ENCODE data around the gene GPR22. TPM values are rescaled to one million over a fixed set of nuclear protein-coding genes. Genes with fewer than 3 reads are reported as not detected.

GPR22 gene
- total RNA-seq, 1 experiment from 2014 or later = not detected

DNA sequence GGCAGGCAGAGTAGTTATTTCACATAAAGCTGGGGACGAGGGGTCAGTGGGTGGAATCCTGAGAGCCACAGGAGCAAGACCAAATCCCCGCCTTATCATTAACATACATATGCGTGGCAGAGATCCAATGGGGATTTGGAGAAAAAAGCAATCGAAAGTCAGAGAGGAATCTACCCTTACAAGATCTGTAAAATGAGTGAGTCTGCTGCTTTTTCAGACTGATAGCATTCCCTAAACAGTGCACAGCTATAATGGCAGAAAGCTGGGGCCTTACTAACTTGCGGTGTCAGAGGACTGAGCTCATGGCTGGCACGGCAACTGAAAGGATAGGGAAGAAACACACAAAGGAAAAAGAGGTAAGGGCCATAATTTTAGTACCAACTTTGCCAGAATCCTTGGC lies 25.0 kb downstream of the GPR22 start:
- peak overlapping the region in 1 of 3 experiments; percentile 24; a peak in 1 of 7 replicates for H3K27ac Mint-ChIP-seq
- Histone ChIP-seq H3K18ac (ENCODE audit: insufficient read length, low read depth, low read length) (no peak overlapping the region), H3T11ph (ENCODE audit: low read length) (no peak overlapping the region), H3K4ac (ENCODE audit: low read depth, low read length) (no peak overlapping the region), H3K27me3 (ENCODE audit: insufficient read depth, low read length) (no peaks in the 10 kb centered on the region), H4K91ac (ENCODE audit: insufficient read length, low read depth, low read length) (no peak overlapping the region), H3K23me2 (ENCODE audit: insufficient read length, low read depth, low read length, poor library complexity, severe bottlenecking) (no peaks in the 10 kb centered on the region), H3K4me1 (ENCODE audit: insufficient read depth, low read length) (no peaks in the 10 kb centered on the region), H3K79me1 (ENCODE audit: insufficient read depth, low read depth, low read length, poor library complexity, severe bottlenecking) (peaks cover 6% of the 10 kb centered on the region), H2AK5ac (ENCODE audit: insufficient read length, low read length) (no peak overlapping the region), H3K79me2 (ENCODE audit: insufficient read depth, low read length) (no peaks in the 10 kb centered on the region), H3K4me2 (ENCODE audit: insufficient read depth, insufficient read length, low read length) (no peak overlapping the region), H4K20me1 (ENCODE audit: control insufficient read depth, insufficient read depth, insufficient read length) (no peaks in the 10 kb centered on the region), H4K5ac (ENCODE audit: insufficient read length, low read depth, low read length) (no peak overlapping the region), H2BK15ac (ENCODE audit: low read depth, low read length) (no peak overlapping the region), H3K56ac (ENCODE audit: insufficient read length, low read depth, low read length) (no peak overlapping the region), H4K8ac (replicated peaks; ENCODE audit: insufficient read length, low read depth, low read length) (no peak overlapping the region), H3K27ac (ENCODE audit: insufficient read length, low read depth, low read length) (no peak overlapping the region), H2BK5ac (ENCODE audit: insufficient read length, low read length) (no peak overlapping the region), H3K9me3 (ENCODE audit: control insufficient read depth, low read depth, low read length) (no peaks in the 10 kb centered on the region), H2BK20ac (ENCODE audit: low read depth, low read length, poor library complexity, severe bottlenecking) (no peak overlapping the region), H3K23ac (ENCODE audit: insufficient read length, low read depth, low read length) (no peak overlapping the region), H3K14ac (ENCODE audit: insufficient read depth, low read length) (no peak overlapping the region), H2AFZ (ENCODE audit: low read length) (no peak overlapping the region), H3K9ac (ENCODE audit: extremely low read depth, insufficient read length, low read length) (no peak overlapping the region), H2BK12ac (ENCODE audit: insufficient read length, low read depth, low read length) (no peak overlapping the region), H2BK120ac (ENCODE audit: low read depth, low read length, poor library complexity, severe bottlenecking) (peak overlapping the region; percentile 36)
- WGBS (ENCODE audit: extremely low coverage, insufficient read length, low lambda C conversion rate) = no CpG with 5 or more reads among the region's 6 CpGs
- peaks cover 0 to 8% of the 10 kb centered on the region in 2 experiments; a peak in 3 of 4 replicates for H3K4me1 Mint-ChIP-seq
- TF ChIP-seq CTCF (conservative IDR thresholded peaks at IDR 0.05) = no peak
- peaks cover 0 to 7% (median 3%) of the 10 kb centered on the region in 3 experiments; a peak in 5 of 7 replicates for H3K36me3 Mint-ChIP-seq (ENCODE audit: insufficient read depth in 1 of 3, low read depth in 3 of 3)
- H3K9me3 Mint-ChIP-seq = no peaks in the 10 kb centered on the region
- DNase-seq = no peak
- H3K4me3 Mint-ChIP-seq = no peak overlapping the region
- no peaks in the 10 kb centered on the region for H3K27me3 Mint-ChIP-seq (ENCODE audit: low read depth)

Measured in H9 (cell line).